ENCODE data around the gene SMURF1. TPM values are rescaled to one million over a fixed set of nuclear protein-coding genes. Genes with fewer than 3 reads are reported as not detected.

The SMURF1 gene
- total RNA-seq, 4 donors from 2014 or later = 26.8 to 44.7 (median 31.5) TPM

Other genes with a start within 250 kb of the SMURF1 start
- gene KPNA7, start 64.0 kb upstream of the SMURF1 start, total RNA-seq = under 1 TPM in 1 of 4 donors, not detected in 3; 0.26 TPM
- gene MYH16, start 128.7 kb upstream of the SMURF1 start, total RNA-seq = not detected
- 100 to 1,000 TPM; 108 to 140 (median 123) TPM for gene ARPC1A, start 181.8 kb upstream of the SMURF1 start, total RNA-seq
- gene ARPC1B, start 230.6 kb upstream of the SMURF1 start, total RNA-seq = 10 to 100 TPM; 51.4 to 83.1 (median 54.3) TPM